ENCODE measurements around the gene ELAPOR2. TPM values are rescaled to one million over a fixed set of nuclear protein-coding genes. Genes with fewer than 3 reads are reported as not detected.
A peak's percentile ranks its signal among the peaks of the same experiment; 100 is the strongest.

Gene ELAPOR2
- total and polyA plus RNA-seq, 9 of the 15 experiments (the other 6 are each of a cell fraction or from before 2014, with no cell fraction given): 9.2 to 72.0 (median 35.0) TPM

GRCh38 chr7:87057210-87057609, 2.2 kb downstream of the ELAPOR2 start (continued):
- peak; percentile 73 for TF ChIP-seq MEIS2 (IDR thresholded peaks at IDR 0.05; ENCODE audit: partially characterized antibody)
- TF ChIP-seq GTF3C2 (IDR thresholded peaks at IDR 0.05; ENCODE audit: borderline replicate concordance, extremely low read depth, insufficient read length): no peak
- peak; percentile 42 for TF ChIP-seq ARID1B (IDR thresholded peaks at IDR 0.05)
- no peak for TF ChIP-seq SRSF3 (IDR thresholded peaks at IDR 0.05; ENCODE audit: insufficient read depth, low read length)

- Histone ChIP-seq H3K4me3 (no peak overlapping the region), H2AFZ (ENCODE audit: low read depth, low read length) (peak overlapping the region; percentile 43), H3K36me3 (ENCODE audit: control insufficient read depth, insufficient read depth, low read length) (peaks cover 7% of the 10 kb centered on the region; the same call in 1 of the 3 replicates), H3K4me2 (ENCODE audit: insufficient read depth, low read length) (no peak overlapping the region), H4K20me1 (replicated peaks; ENCODE audit: control insufficient read depth, insufficient read depth, low read length) (no peaks in the 10 kb centered on the region), H3K27me3 (ENCODE audit: control insufficient read depth in 2 of 2, insufficient read depth in 2 of 2, low read length in 2 of 2) (no peaks in the 10 kb centered on the region), H3K9me1 (ENCODE audit: control insufficient read depth, insufficient read depth, low read length) (no peaks in the 10 kb centered on the region), H3K27ac (ENCODE audit: extremely low read depth, low read depth, low read length) (no peak overlapping the region; the same call in 2 of the 3 replicates), H3K79me2 (ENCODE audit: control insufficient read depth, insufficient read depth, low read length) (peaks cover 30% of the 10 kb centered on the region), H3K4me1 (replicated peaks in 1 of 2; ENCODE audit: control insufficient read depth in 2 of 2, insufficient read depth in 2 of 2, low read length in 2 of 2) (peaks cover 9 to 31% of the 10 kb centered on the region in 2 experiments), H3K9me3 (replicated peaks; ENCODE audit: control insufficient read depth, insufficient read depth, low read depth, low read length) (no peaks in the 10 kb centered on the region), H3K9ac (ENCODE audit: insufficient read depth in 1 of 2, low read depth in 2 of 2, low read length in 2 of 2) (peak overlapping the region in 1 of 2 experiments; percentile 8; a peak in 1 of 4 replicates)
- ChIA-PET POLR2A (interaction anchor here (0.9 to 1.6 kb wide), 3 partner anchors 16 to 96 kb away, joined by 3 to 5 read pairs (median 3); partner anchors contain the start of gene DMTF1), CTCF (ENCODE audit: low intra/inter-chr PET ratio) (no interaction called here)
- no peak for ATAC-seq
- 37% methylated on average over 3 of the region's 3 CpGs for WGBS (ENCODE audit: insufficient coverage, low coverage, missing lambda C conversion rate)
- no peak for FAIRE-seq
- BruUV-seq (replicated peaks): no TSS peak
- no peak for DNase-seq (ENCODE audit: extremely low read depth in 1 of 4, low spot score in 3 of 4)
- in situ Hi-C loops (cut with MboI) (no loop called here), intact Hi-C loops (cut with micrococcal nuclease) (loop anchor here (2.0 kb wide), 2 partner anchors 130 to 180 kb away; no protein-coding TSS in a partner anchor)
- no peak for TF ChIP-seq MITF (IDR thresholded peaks at IDR 0.05)
- TF ChIP-seq FOSL1 (tag; conservative IDR thresholded peaks at IDR 0.05): no peak
- 0 out of 2 replicates have a peak, but pooled peaks have one; percentile 40 for TF ChIP-seq ETV1 (tag; conservative IDR thresholded peaks at IDR 0.05; ENCODE audit: low read depth)
- TF ChIP-seq PHF20 (IDR thresholded peaks at IDR 0.05; ENCODE audit: partially characterized antibody): no peak
- no peak for TF ChIP-seq MEF2A (IDR thresholded peaks at IDR 0.05; ENCODE audit: control insufficient read depth, low read depth, low read length)
- 0 out of 2 replicates have a peak, but pooled peaks have one; percentile 17 for TF ChIP-seq CXXC5 (CRISPR knock-in tag; IDR thresholded peaks at IDR 0.05)
- TF ChIP-seq RUNX1 (IDR thresholded peaks at IDR 0.05; ENCODE audit: low read depth): no peak
- no peak for TF ChIP-seq HMBOX1 (IDR thresholded peaks at IDR 0.05)
- no peak for TF ChIP-seq ATF6 (CRISPR knock-in tag; IDR thresholded peaks at IDR 0.05)
- TF ChIP-seq PTRF (tag; IDR thresholded peaks at IDR 0.05): no peak
These were observed 3.1 kb downstream of the ELAPOR2 start for GRCh38 chr7:87056346-87056745.

Data from K562 (cell line).